Memory B cell (primary cell): ENCODE results near the gene GSS.
A peak's percentile ranks its signal among the peaks of the same experiment; 100 is the strongest.

Experiments used
- ATAC-seq: fragments of 150-1000 bp; cut with Tn5 transposase; 2 replicates; pipeline ENCODE4 v1.10.0; 2021; ENCODE audit warnings: low read depth, mild to moderate bottlenecking, moderate library complexity
- DNase-seq, 2 donors: peaks; one replicate each; pipeline ENCODE4 v3.0.0; 2022; ENCODE audit warnings: low spot score in 2 of 2
- H3K27ac Mint-ChIP-seq: one replicate; pipeline ENCODE4 v1.8.0; 2022; ENCODE audit warnings: mild to moderate bottlenecking, moderate library complexity, mixed read lengths
- H3K27me3 Mint-ChIP-seq: one replicate; pipeline ENCODE4 v1.8.0; 2022; ENCODE audit warnings: mixed read lengths
- H3K36me3 Mint-ChIP-seq: one replicate; pipeline ENCODE4 v1.8.0; 2022; ENCODE audit warnings: mild to moderate bottlenecking, mixed read lengths
- H3K4me1 Mint-ChIP-seq: one replicate; pipeline ENCODE4 v1.8.0; 2022; ENCODE audit warnings: mixed read lengths
- H3K4me3 Mint-ChIP-seq: one replicate; pipeline ENCODE4 v1.8.0; 2022; ENCODE audit warnings: mild to moderate bottlenecking, moderate library complexity, mixed read lengths
- H3K9me3 Mint-ChIP-seq: one replicate; pipeline ENCODE4 v1.8.0; 2022; ENCODE audit warnings: mixed read lengths

Gene GSS

DNA sequence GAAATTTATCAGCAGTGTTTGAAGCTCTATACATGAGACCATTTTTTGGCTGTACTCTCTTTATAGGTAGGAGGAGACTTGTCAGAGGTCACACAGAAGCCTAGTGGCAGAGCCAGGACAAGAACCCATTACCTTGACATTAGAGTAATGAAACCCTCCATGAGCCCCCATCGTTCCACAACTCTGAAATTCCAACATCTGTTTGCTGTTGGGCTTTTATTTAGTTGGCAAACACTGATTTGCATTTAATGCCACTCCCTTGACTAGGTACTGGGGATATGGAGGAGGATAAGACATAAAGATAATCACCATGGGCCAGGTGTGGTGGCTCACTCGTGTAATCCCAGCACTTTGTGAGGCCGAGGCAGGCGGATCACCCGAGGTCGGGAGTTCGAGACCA lies 1.6 kb downstream of the GSS start:
- H3K36me3 Mint-ChIP-seq, result peaks cover 6% of the 10 kb centered on the region
- DNase-seq, result no peak
- no peak for ATAC-seq
- H3K9me3 Mint-ChIP-seq, result no peaks in the 10 kb centered on the region
- no peaks in the 10 kb centered on the region for H3K27me3 Mint-ChIP-seq
- no peak overlapping the region for H3K4me3 Mint-ChIP-seq
- H3K4me1 Mint-ChIP-seq, result peaks cover 21% of the 10 kb centered on the region
- H3K27ac Mint-ChIP-seq, result no peak overlapping the region

DNA sequence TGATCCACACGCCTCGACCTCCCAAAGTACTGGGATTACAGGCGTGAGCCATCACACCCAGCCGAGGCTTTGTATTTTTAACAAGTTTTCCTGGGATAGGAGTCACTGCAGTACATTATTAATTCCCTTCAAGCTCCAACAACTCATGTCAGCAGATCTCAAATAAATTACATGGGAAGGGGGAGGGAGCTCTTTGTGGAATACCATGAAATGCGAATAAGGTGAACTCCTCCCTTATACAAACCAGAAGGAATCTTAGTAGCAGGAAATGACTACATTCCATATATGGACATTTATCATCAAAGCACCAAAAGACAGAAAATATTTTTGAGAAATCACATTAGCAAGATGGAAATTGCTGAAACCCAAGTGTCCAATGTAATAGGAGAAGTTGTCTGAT lies 2.9 kb downstream of the GSS start:
- H3K36me3 Mint-ChIP-seq, result peaks cover 6% of the 10 kb centered on the region

GRCh38 chr20:34951652-34952051 lies 4.0 kb downstream of the GSS start:
- H3K27me3 Mint-ChIP-seq, result no peaks in the 10 kb centered on the region
- H3K4me3 Mint-ChIP-seq, result no peak overlapping the region
- ATAC-seq (no peak), DNase-seq (no peak)
- peaks cover 21% of the 10 kb centered on the region for H3K4me1 Mint-ChIP-seq
- no peak overlapping the region for H3K27ac Mint-ChIP-seq
- no peaks in the 10 kb centered on the region for H3K9me3 Mint-ChIP-seq
- H3K36me3 Mint-ChIP-seq, result peaks cover 6% of the 10 kb centered on the region

More for the DNA sequence above, 2.9 kb downstream of the GSS start:
- H3K27ac Mint-ChIP-seq, result no peak overlapping the region
- no peaks in the 10 kb centered on the region for H3K27me3 Mint-ChIP-seq
- no peaks in the 10 kb centered on the region for H3K9me3 Mint-ChIP-seq
- peaks cover 21% of the 10 kb centered on the region for H3K4me1 Mint-ChIP-seq
- no peak overlapping the region for H3K4me3 Mint-ChIP-seq
- no peak for ATAC-seq
- no peak for DNase-seq

DNA sequence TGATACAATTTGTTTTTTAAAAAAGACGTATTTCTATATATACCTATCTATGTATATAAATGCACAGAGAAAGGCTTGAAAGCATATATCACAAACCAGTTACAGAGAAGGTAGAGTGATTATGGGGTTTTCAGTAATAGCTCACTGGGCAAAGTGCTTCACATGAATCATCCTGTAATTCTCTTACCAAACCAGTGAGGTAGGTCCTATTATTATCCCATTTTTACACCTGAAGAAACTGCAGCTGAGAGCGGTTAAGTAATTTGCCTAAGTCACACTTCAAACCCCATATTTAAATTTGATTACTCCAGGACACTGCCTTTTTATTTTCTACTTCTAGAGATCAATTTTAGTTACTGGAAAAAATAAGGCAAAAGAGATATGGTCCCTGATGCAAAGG lies 4.4 kb downstream of the GSS start:
- Mint-ChIP-seq H3K9me3 (no peaks in the 10 kb centered on the region), H3K36me3 (peaks cover 6% of the 10 kb centered on the region), H3K4me3 (no peak overlapping the region), H3K27me3 (no peaks in the 10 kb centered on the region), H3K27ac (no peak overlapping the region), H3K4me1 (peaks cover 17% of the 10 kb centered on the region)
- ATAC-seq, result no peak
- DNase-seq, result no peak

DNA sequence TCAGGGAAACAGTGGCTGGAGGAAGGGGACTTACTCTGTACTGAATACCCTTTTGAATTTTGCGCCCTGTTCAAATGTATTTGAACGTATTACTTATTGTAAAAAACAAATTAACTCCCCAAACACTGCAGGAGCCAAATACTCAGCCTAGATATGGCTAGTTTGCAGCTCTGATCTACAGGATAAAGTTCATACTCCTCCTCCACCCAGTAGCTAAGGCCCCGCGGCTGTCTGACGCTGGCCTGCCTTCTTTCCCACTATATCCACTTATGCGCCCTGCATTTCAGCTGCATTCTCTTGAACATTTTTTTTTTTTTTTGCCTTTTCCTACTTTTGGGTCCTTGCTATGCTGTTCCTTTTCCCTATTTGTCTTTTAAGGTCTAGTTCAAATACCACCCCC lies 6.5 kb downstream of the GSS start:
- H3K27ac Mint-ChIP-seq, result no peak overlapping the region
- H3K4me3 Mint-ChIP-seq, result no peak overlapping the region
- H3K9me3 Mint-ChIP-seq, result no peaks in the 10 kb centered on the region
- H3K4me1 Mint-ChIP-seq, result peaks cover 3% of the 10 kb centered on the region
- no peak for ATAC-seq
- no peak for DNase-seq
- no peaks in the 10 kb centered on the region for H3K27me3 Mint-ChIP-seq
- peaks cover 10% of the 10 kb centered on the region for H3K36me3 Mint-ChIP-seq

DNA sequence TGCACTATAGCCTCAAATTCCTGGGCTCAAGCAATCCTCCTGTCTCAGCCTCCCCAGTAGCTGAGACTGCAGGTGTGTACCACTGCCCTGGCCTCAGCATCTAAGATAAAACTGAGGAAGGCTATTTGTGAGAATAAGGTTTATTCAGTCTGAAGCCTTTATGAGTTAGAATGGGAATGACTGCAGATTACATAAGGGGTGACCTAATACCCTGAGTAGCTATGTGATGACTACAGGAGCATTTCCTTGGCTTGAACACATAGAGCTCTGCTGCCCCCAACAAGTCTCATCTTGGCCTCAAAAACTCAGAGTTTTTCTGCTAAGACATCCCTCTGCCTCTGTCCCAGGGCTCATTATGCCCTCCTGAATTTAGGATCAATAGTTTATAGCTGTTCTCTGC lies 7.6 kb downstream of the GSS start:
- H3K4me3 Mint-ChIP-seq, result no peak overlapping the region
- ATAC-seq, result no peak
- DNase-seq, result no peak

DNA sequence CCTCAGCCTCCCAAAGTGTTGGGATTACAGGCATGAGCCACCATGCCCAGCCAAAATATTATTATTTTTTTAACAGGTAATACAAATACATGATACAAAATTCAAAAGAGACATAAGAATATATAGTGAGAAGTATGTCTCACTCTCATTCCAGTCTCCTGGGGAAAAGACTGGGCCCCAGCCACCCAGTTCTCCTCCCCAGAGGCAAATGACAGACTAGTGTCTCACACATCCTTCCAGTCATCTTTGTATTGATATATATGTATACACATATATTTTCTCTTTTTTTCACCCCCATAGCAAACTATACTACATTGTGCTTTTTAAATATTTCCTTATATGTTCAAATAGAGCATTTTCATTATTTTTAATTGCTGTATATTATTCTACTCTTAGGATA lies 8.3 kb downstream of the GSS start:
- no peak for DNase-seq
- peaks cover 10% of the 10 kb centered on the region for H3K36me3 Mint-ChIP-seq
- H3K27ac Mint-ChIP-seq, result no peak overlapping the region
- ATAC-seq, result no peak
- H3K4me1 Mint-ChIP-seq, result peaks cover 3% of the 10 kb centered on the region
- no peak overlapping the region for H3K4me3 Mint-ChIP-seq
- H3K9me3 Mint-ChIP-seq, result no peaks in the 10 kb centered on the region
- H3K27me3 Mint-ChIP-seq, result no peaks in the 10 kb centered on the region

More for the DNA sequence above, 7.6 kb downstream of the GSS start:
- H3K9me3 Mint-ChIP-seq, result no peaks in the 10 kb centered on the region
- H3K27ac Mint-ChIP-seq, result no peak overlapping the region
- H3K27me3 Mint-ChIP-seq, result no peaks in the 10 kb centered on the region
- H3K4me1 Mint-ChIP-seq, result peaks cover 3% of the 10 kb centered on the region
- peaks cover 10% of the 10 kb centered on the region for H3K36me3 Mint-ChIP-seq

DNA sequence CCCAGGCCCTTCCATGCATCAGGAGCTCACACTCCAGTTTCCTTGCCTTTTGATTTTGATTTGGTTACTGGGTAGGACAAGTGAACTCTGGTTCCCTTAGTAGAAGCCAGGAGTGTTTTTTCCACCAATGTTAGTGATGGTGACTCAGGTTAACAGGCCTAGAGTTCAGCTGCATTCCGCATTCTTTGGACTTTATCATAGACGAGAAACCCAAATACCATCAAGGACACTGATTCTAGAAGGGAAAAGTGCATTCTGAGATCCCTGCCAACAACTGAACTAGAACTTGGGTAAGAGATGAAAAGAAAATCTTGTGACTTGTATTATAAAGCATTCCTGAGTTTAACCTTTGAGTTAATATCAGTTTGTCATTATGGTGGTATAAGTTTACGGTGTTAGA lies 8.9 kb downstream of the GSS start:
- H3K27me3 Mint-ChIP-seq, result no peaks in the 10 kb centered on the region
- no peak overlapping the region for H3K4me3 Mint-ChIP-seq
- ATAC-seq, result no peak
- H3K9me3 Mint-ChIP-seq, result no peaks in the 10 kb centered on the region
- no peak overlapping the region for H3K27ac Mint-ChIP-seq
- peaks cover 3% of the 10 kb centered on the region for H3K4me1 Mint-ChIP-seq
- DNase-seq, result no peak
- H3K36me3 Mint-ChIP-seq, result peaks cover 10% of the 10 kb centered on the region

DNA sequence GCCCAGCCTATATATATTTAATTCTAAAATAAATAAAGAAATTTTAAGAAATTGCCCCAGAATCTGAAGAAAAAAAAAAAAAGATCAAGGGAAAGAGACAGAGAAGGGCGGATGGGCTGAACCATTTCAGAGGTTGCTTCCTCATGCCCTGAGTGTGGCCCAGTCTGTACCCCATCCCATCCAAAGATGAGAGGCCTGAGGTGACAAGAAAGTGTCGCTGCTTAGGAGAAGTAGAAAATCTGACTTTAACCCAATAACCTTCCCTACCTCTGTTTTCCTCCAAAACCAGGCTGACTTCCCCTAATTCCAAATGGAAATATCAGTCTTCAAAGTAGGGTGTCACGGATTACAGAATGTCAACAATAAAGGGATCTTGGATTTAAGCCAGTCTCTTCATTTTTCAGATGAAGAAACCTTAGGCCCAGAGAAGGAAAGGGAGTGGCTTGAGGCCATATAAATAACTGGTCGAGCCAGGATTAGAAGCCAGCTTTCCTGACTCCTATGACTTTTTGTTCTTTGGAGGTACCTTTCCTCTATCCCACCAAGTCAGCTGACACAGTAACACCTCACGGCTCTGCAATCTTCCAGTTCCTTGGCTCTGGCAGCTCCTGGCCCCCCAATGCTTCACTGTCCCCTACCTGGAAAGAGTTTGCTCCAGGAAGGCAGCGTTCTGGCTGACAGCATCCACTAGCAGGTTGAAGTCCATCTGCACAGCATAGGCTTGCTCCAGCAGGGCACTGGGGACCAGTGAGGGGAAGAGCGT lies 10.1 kb downstream of the GSS start:
- H3K27me3 Mint-ChIP-seq, result no peaks in the 10 kb centered on the region
- no peak overlapping the region for H3K27ac Mint-ChIP-seq
- no peak for ATAC-seq
- H3K4me1 Mint-ChIP-seq, result no peaks in the 10 kb centered on the region
- no peak overlapping the region for H3K4me3 Mint-ChIP-seq
- no peak for DNase-seq
- H3K9me3 Mint-ChIP-seq, result no peaks in the 10 kb centered on the region
- H3K36me3 Mint-ChIP-seq, result peaks cover 13% of the 10 kb centered on the region

DNA sequence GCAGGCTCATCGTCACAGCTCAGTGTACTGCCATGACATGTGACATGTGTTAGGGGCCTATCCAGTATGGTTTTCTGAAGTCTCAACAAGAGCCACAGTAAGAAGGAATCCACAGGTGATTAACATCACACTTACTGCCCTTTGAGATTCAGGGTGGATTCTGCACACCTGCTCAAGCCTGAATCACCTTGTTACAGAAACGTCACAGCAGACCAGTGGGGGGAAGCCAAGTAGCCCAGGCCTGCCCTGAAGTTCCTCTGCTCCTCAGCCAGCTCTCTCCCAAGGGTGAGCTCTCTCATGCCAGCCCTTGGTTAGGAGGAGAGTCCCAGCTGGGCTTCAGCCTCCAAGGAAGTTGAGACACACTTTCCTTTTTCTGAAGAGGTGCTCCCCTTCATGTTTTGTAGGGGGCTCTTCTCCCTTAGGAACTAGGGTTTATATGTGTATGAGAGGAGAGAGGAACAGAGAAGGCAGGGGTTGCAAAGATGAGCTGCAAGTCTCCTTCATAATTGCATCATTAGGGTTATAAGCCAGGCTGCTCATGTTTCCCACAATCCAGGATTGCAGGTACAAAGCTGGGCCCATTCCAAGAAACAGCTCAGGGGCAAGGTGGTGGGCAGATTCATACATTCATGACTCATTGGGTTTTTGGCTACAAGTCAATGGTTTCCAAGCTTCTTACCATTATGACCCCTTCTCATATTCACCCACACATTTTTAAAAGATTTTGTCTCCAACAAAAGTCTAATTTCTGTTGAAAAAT lies 11.6 kb downstream of the GSS start:
- Mint-ChIP-seq H3K4me1 (no peaks in the 10 kb centered on the region), H3K36me3 (peaks cover 7% of the 10 kb centered on the region), H3K27me3 (no peaks in the 10 kb centered on the region), H3K4me3 (no peak overlapping the region), H3K27ac (no peak overlapping the region), H3K9me3 (no peaks in the 10 kb centered on the region)
- DNase-seq (no peak), ATAC-seq (no peak)

- H3K36me3 Mint-ChIP-seq, result peaks cover 10% of the 10 kb centered on the region
- no peak overlapping the region for H3K4me3 Mint-ChIP-seq
- DNase-seq, result no peak
- no peaks in the 10 kb centered on the region for H3K9me3 Mint-ChIP-seq
- H3K4me1 Mint-ChIP-seq, result no peaks in the 10 kb centered on the region
- no peaks in the 10 kb centered on the region for H3K27me3 Mint-ChIP-seq
- no peak for ATAC-seq
- H3K27ac Mint-ChIP-seq, result no peak overlapping the region
Observed at GRCh38 chr20:34942301-34942700, 13.3 kb downstream of the GSS start.

DNA sequence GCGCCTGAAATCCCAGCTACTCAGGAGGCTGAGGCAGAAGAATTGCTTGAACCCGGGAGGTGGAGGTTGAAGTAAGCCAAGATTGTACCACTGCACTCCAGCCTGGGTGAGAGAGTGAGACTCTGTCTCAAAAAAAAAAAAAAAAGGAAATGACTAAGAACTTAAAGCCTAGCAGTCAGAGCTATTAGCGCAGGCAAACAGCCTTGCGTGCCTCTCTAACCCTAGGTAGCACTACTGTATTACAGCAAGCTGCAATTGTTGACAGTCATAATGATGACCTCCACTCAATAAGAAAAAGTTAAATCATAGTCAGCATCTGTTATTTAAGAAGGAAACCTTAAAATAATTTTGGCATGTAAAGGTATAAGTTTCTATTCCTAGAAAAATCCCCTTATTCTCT lies 14.4 kb downstream of the GSS start:
- Mint-ChIP-seq H3K4me3 (no peak overlapping the region), H3K36me3 (peaks cover 12% of the 10 kb centered on the region), H3K9me3 (no peaks in the 10 kb centered on the region), H3K27me3 (no peaks in the 10 kb centered on the region), H3K4me1 (no peaks in the 10 kb centered on the region), H3K27ac (no peak overlapping the region)
- DNase-seq (no peak), ATAC-seq (no peak)

- Mint-ChIP-seq H3K4me1 (no peaks in the 10 kb centered on the region), H3K27me3 (no peaks in the 10 kb centered on the region), H3K9me3 (no peaks in the 10 kb centered on the region), H3K27ac (no peak overlapping the region), H3K4me3 (no peak overlapping the region), H3K36me3 (peaks cover 11% of the 10 kb centered on the region)
- DNase-seq (no peak), ATAC-seq (no peak)
Observed at GRCh38 chr20:34940081-34940481, 15.5 kb downstream of the GSS start.

DNA sequence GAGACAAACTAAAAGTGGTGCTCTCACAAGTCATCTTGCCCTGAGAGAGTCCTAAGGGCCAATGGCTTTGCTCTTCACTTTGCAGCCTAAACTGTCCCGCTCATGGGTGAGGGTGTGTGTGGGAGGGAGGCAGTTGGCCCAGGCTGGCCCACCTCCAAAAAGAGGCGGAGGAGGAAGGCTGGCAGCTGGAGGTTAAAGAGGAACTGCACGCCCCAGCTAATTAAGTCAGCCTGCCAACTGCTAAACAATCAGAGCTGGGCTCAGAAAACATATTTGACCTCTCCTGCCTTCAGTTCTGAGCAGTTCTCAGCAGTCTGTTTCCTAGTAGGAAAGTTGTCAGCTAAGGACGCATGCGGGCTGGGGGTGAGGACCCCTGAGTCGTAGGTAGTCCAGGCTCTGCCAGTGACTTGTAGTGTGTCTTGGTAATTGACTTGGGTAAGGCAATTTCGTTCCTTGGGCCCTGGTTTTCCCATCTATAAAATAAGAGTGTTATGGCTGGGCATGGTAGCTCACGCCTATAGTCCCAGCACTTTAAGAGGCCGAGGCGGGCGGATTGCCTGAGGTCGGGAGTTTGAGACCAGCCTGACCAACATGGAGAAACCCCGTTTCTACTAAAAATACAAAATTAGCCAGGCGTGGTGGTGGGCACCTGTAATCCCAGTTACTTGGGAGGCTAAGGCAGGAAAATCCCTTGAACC lies 17.0 kb downstream of the GSS start:
- DNase-seq, result no peak
- peak; percentile 43 for ATAC-seq
- H3K4me1 Mint-ChIP-seq, result no peaks in the 10 kb centered on the region
- no peaks in the 10 kb centered on the region for H3K27me3 Mint-ChIP-seq
- no peak overlapping the region for H3K4me3 Mint-ChIP-seq
- peaks cover 17% of the 10 kb centered on the region for H3K36me3 Mint-ChIP-seq
- no peak overlapping the region for H3K27ac Mint-ChIP-seq
- H3K9me3 Mint-ChIP-seq, result no peaks in the 10 kb centered on the region
